HEK293 (cell line): ENCODE results near the gene SGIP1.

Experiments
- CTCF ChIA-PET: fragments of 350-600 bp; formaldehyde crosslinking; extraction: SDS; loops from one replicate; lab custom pipeline; 2021; ENCODE audit warnings: antibody characterized with exemption; lab: Yijun Ruan, JAX
- POLR2A ChIA-PET: fragments of 300-600 bp; formaldehyde crosslinking; extraction: SDS; loops from one replicate; lab custom pipeline; 2020; ENCODE audit warnings: antibody characterized with exemption, inconsistent platforms; lab: Yijun Ruan, JAX
- H3K27ac ChIP-seq: fragments of 200-500 bp; sonication (Bioruptor generic); 2 replicates; pipeline ENCODE4 v1.5.1; 2014; ENCODE audit warnings: low read depth, low read length, control low read depth, inconsistent platforms; ENCODE audit errors: extremely low read depth
- H3K36me3 ChIP-seq, 2 experiments: fragments of 200-500 bp in 1 of 2; sonication (Bioruptor generic) in 1 of 2; 1 replicate in 1 of 2; 2 replicates in 1 of 2; pipeline ENCODE4 v1.5.1; 2014 to 2017; ENCODE audit warnings: inconsistent platforms in 2 of 2, low read length in 2 of 2; ENCODE audit not compliant: control insufficient read depth in 2 of 2, insufficient read depth in 1 of 2
- H3K4me1 ChIP-seq: fragments of 200-500 bp; sonication (Bioruptor generic); 2 replicates; pipeline ENCODE4 v1.5.1; 2014; ENCODE audit warnings: mild to moderate bottlenecking, low read length, inconsistent platforms; ENCODE audit not compliant: control insufficient read depth, insufficient read depth
- H3K4me3 ChIP-seq: 2 replicates; pipeline ENCODE4 v1.5.1; 2011; ENCODE audit warnings: low read depth, mild to moderate bottlenecking, control low read depth, low read length, moderate library complexity
- H3K9me3 ChIP-seq: fragments of 200-500 bp; sonication (Bioruptor generic); 2 replicates; pipeline ENCODE4 v1.5.1; 2014; ENCODE audit warnings: low read depth, low read length, inconsistent platforms; ENCODE audit not compliant: control insufficient read depth, insufficient read depth
- RBAK ChIP-seq: fragments of 450-650 bp; formaldehyde crosslinking; IDR thresholded peaks from 2 replicates; pipeline ENCODE4 v1.5.1; 2016; ENCODE audit warnings: missing biosample characterization, missing genetic modification characterization
- SP3 ChIP-seq: fragments of 450-650 bp; formaldehyde crosslinking; IDR thresholded peaks from 2 replicates; pipeline ENCODE4 v1.5.1; 2016; ENCODE audit warnings: missing biosample characterization, missing genetic modification characterization
- ZNF266 ChIP-seq: fragments of 450-650 bp; formaldehyde crosslinking; IDR thresholded peaks from 2 replicates; pipeline ENCODE4 v1.5.1; 2016; ENCODE audit warnings: missing biosample characterization, missing genetic modification characterization, low read depth
- ZNF274 ChIP-seq, 2 experiments: fragments of 200-500 bp in 1 of 2; fragments of 450-650 bp in 1 of 2; sonication (Bioruptor generic) in 1 of 2; formaldehyde crosslinking in 1 of 2; IDR thresholded peaks; 2 replicates each; pipeline versions ENCODE4 v1.5.1 to v1.6.1; 2014 to 2016; ENCODE audit warnings: borderline replicate concordance in 1 of 2, inconsistent platforms in 1 of 2, low read length in 1 of 2, missing biosample characterization in 1 of 2, missing genetic modification characterization in 1 of 2
- ZNF394 ChIP-seq: fragments of 450-650 bp; formaldehyde crosslinking; IDR thresholded peaks from 2 replicates; pipeline ENCODE4 v1.5.1; 2016; ENCODE audit warnings: missing biosample characterization, missing genetic modification characterization, mild to moderate bottlenecking, moderate library complexity, borderline replicate concordance
- ZNF449 ChIP-seq: fragments of 450-650 bp; formaldehyde crosslinking; IDR thresholded peaks from 2 replicates; pipeline ENCODE4 v1.5.1; 2017; ENCODE audit warnings: missing biosample characterization, mild to moderate bottlenecking, missing genetic modification characterization, moderate library complexity
- ZNF48 ChIP-seq: fragments of 450-650 bp; formaldehyde crosslinking; IDR thresholded peaks from 2 replicates; pipeline ENCODE4 v1.5.1; 2016; ENCODE audit warnings: missing biosample characterization, missing genetic modification characterization
- ZNF501 ChIP-seq: fragments of 450-650 bp; formaldehyde crosslinking; IDR thresholded peaks from 2 replicates; pipeline ENCODE4 v1.5.1; 2016; ENCODE audit warnings: missing biosample characterization, missing genetic modification characterization
- ZNF571 ChIP-seq: fragments of 450-650 bp; formaldehyde crosslinking; IDR thresholded peaks from 2 replicates; pipeline ENCODE4 v1.5.0; 2017; ENCODE audit warnings: missing biosample characterization, missing genetic modification characterization
- ZNF654 ChIP-seq: fragments of 450-650 bp; formaldehyde crosslinking; IDR thresholded peaks from 2 replicates; pipeline ENCODE4 v1.5.1; 2016; ENCODE audit warnings: low read depth, missing biosample characterization, missing genetic modification characterization
- ZNF660 ChIP-seq: fragments of 450-650 bp; IDR thresholded peaks from 2 replicates; pipeline ENCODE4 v1.5.1; 2018; ENCODE audit warnings: missing biosample characterization, mild to moderate bottlenecking, missing genetic modification characterization
- ZNF843 ChIP-seq: fragments of 450-650 bp; formaldehyde crosslinking; IDR thresholded peaks from 2 replicates; pipeline ENCODE4 v1.5.1; 2016; ENCODE audit warnings: missing biosample characterization, missing genetic modification characterization
- ZSCAN30 ChIP-seq: fragments of 450-650 bp; IDR thresholded peaks from 2 replicates; pipeline ENCODE4 v1.5.1; 2018; ENCODE audit warnings: missing biosample characterization, mild to moderate bottlenecking, missing genetic modification characterization, moderate library complexity
- TF ChIP-seq, protein P1 (sequence below): fragments of 450-650 bp; IDR thresholded peaks from 2 replicates; pipeline ENCODE4 v1.5.1; 2018; ENCODE audit warnings: missing biosample characterization, mild to moderate bottlenecking, missing genetic modification characterization
- TF ChIP-seq, protein P2 (sequence below): fragments of 450-650 bp; formaldehyde crosslinking; IDR thresholded peaks from 2 replicates; pipeline ENCODE4 v1.5.1; 2016; ENCODE audit warnings: missing biosample characterization, missing genetic modification characterization
- TF ChIP-seq, protein P3 (sequence below): fragments of 450-650 bp; formaldehyde crosslinking; IDR thresholded peaks from 2 replicates; pipeline ENCODE4 v1.5.1; 2016; ENCODE audit warnings: missing biosample characterization, missing genetic modification characterization

Gene SGIP1

GRCh38 chr1:66712839-66713238, 178.9 kb downstream of the SGIP1 start (continued):
- TF ChIP-seq, protein P1, sequence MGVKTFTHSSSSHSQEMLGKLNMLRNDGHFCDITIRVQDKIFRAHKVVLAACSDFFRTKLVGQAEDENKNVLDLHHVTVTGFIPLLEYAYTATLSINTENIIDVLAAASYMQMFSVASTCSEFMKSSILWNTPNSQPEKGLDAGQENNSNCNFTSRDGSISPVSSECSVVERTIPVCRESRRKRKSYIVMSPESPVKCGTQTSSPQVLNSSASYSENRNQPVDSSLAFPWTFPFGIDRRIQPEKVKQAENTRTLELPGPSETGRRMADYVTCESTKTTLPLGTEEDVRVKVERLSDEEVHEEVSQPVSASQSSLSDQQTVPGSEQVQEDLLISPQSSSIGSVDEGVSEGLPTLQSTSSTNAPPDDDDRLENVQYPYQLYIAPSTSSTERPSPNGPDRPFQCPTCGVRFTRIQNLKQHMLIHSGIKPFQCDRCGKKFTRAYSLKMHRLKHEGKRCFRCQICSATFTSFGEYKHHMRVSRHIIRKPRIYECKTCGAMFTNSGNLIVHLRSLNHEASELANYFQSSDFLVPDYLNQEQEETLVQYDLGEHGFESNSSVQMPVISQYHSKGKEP (tag by site-specific recombination): no peak
- TF ChIP-seq ZNF266 (no peak), ZNF48 (tag by site-specific recombination) (no peak), RBAK (tag by site-specific recombination) (no peak), ZNF571 (tag by site-specific recombination) (no peak)

GRCh38 chr1:66723985-66724384, 190.0 kb downstream of the SGIP1 start:
- no peak overlapping the region for H3K4me3 ChIP-seq
- H3K27ac ChIP-seq: no peak overlapping the region
- ChIA-PET CTCF (no interaction called here), POLR2A (no interaction called here)
- no peaks in the 10 kb centered on the region for H3K4me1 ChIP-seq
- no peak for TF ChIP-seq ZNF843
- no peaks in the 10 kb centered on the region for H3K9me3 ChIP-seq
- no peaks in the 10 kb centered on the region for H3K36me3 ChIP-seq

- Histone ChIP-seq H3K4me1 (no peaks in the 10 kb centered on the region), H3K4me3 (no peak overlapping the region), H3K36me3 (no peaks in the 10 kb centered on the region), H3K27ac (no peak overlapping the region), H3K9me3 (no peaks in the 10 kb centered on the region)
- POLR2A ChIA-PET: no interaction called here
- TF ChIP-seq SP3 (tag by site-specific recombination) (no peak), ZNF449 (tag by site-specific recombination) (0 out of 2 replicates have a peak, but pooled peaks have one; percentile 49), ZNF501 (0 out of 2 replicates have a peak, but pooled peaks have one; percentile 25), ZNF394 (tag by site-specific recombination) (0 out of 2 replicates have a peak, but pooled peaks have one; percentile 17), ZSCAN30 (peak; percentile 69), ZNF654 (tag by site-specific recombination) (peak; percentile 96), ZNF660 (tag by site-specific recombination) (peak; percentile 82), ZNF274 (IDR thresholded peaks at IDR 0.05; ENCODE audit: low read length) (no peak), ZNF274 (tag by site-specific recombination; IDR thresholded peaks at IDR 0.05; ENCODE audit: borderline replicate concordance) (no peak)
- TF ChIP-seq, protein P2, sequence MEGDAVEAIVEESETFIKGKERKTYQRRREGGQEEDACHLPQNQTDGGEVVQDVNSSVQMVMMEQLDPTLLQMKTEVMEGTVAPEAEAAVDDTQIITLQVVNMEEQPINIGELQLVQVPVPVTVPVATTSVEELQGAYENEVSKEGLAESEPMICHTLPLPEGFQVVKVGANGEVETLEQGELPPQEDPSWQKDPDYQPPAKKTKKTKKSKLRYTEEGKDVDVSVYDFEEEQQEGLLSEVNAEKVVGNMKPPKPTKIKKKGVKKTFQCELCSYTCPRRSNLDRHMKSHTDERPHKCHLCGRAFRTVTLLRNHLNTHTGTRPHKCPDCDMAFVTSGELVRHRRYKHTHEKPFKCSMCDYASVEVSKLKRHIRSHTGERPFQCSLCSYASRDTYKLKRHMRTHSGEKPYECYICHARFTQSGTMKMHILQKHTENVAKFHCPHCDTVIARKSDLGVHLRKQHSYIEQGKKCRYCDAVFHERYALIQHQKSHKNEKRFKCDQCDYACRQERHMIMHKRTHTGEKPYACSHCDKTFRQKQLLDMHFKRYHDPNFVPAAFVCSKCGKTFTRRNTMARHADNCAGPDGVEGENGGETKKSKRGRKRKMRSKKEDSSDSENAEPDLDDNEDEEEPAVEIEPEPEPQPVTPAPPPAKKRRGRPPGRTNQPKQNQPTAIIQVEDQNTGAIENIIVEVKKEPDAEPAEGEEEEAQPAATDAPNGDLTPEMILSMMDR (tag by site-specific recombination): peak; percentile 74
- TF ChIP-seq, protein P3, sequence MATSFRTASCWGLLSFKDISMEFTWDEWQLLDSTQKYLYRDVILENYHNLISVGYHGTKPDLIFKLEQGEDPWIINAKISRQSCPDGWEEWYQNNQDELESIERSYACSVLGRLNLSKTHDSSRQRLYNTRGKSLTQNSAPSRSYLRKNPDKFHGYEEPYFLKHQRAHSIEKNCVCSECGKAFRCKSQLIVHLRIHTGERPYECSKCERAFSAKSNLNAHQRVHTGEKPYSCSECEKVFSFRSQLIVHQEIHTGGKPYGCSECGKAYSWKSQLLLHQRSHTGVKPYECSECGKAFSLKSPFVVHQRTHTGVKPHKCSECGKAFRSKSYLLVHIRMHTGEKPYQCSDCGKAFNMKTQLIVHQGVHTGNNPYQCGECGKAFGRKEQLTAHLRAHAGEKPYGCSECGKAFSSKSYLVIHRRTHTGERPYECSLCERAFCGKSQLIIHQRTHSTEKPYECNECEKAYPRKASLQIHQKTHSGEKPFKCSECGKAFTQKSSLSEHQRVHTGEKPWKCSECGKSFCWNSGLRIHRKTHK (tag by site-specific recombination): no peak
- TF ChIP-seq, protein P1 (tag by site-specific recombination): peak; percentile 86
- CTCF ChIA-PET: interaction anchor here (0.6 to 3.3 kb wide), 48 partner anchors 9 to 1031 kb away, joined by 3 to 33 read pairs (median 3); partner anchors contain the start of gene SGIP1
Measured at GRCh38 chr1:66725885-66726665, 192.1 kb downstream of the SGIP1 start.
